Calu3 (cell line): ENCODE measurements around the gene ULK3. TPM values are rescaled to one million over a fixed set of nuclear protein-coding genes. Genes with fewer than 3 reads are reported as not detected.

ENCODE experiments used
- BruUV-seq: library from RNA; stranded (reverse); fragments of 400-500 nt; replicated peaks from 2 replicates; lab custom pipeline; 2021; lab: Mats Ljungman, UMichigan
- CTCF ChIA-PET: fragments of 300-600 bp; sonication (Branson Sonifier 250); formaldehyde crosslinking; loops from one replicate; lab custom pipeline; 2022; ENCODE audit warnings: antibody characterized with exemption; lab: Charles Lee
- DNase-seq: peaks from one replicate; pipeline ENCODE4 v3.0.0; 2022
- H3K27ac Mint-ChIP-seq: one replicate; pipeline ENCODE4 v1.8.0; 2022; ENCODE audit warnings: mixed read lengths; ENCODE audit not compliant: unreplicated experiment
- H3K27me3 Mint-ChIP-seq: one replicate; pipeline ENCODE4 v1.8.0; 2022; ENCODE audit warnings: mixed read lengths; ENCODE audit not compliant: unreplicated experiment
- H3K36me3 Mint-ChIP-seq: one replicate; pipeline ENCODE4 v1.8.0; 2022; ENCODE audit warnings: mild to moderate bottlenecking, moderate library complexity, mixed read lengths; ENCODE audit not compliant: insufficient read depth, unreplicated experiment
- H3K4me1 Mint-ChIP-seq: one replicate; pipeline ENCODE4 v1.8.0; 2022; ENCODE audit warnings: mild to moderate bottlenecking, low read depth, mixed read lengths; ENCODE audit not compliant: unreplicated experiment
- H3K4me3 Mint-ChIP-seq: one replicate; pipeline ENCODE4 v1.8.0; 2022; ENCODE audit warnings: mild to moderate bottlenecking, low read depth, moderate library complexity, mixed read lengths; ENCODE audit not compliant: unreplicated experiment
- H3K9me3 Mint-ChIP-seq: one replicate; pipeline ENCODE4 v1.8.0; 2022; ENCODE audit warnings: low read depth, mixed read lengths; ENCODE audit not compliant: unreplicated experiment
- intact Hi-C: fragments of 100-400 bp; cut with micrococcal nuclease; formaldehyde crosslinking; loops from one replicate; pipeline ENCODE4 v1.10.0; 2022; ENCODE audit not compliant: unreplicated experiment
- total RNA-seq: library from RNA; stranded (reverse); gene quantifications from 2 replicates; pipeline ENCODE4 v1.2.3, GENCODE V29; 2022
- TF ChIP-seq, protein P1 (sequence below): fragments of 200-600 bp; IDR thresholded peaks from one replicate; pipeline ENCODE4 v1.8.0; 2022; ENCODE audit warnings: antibody characterized with exemption; ENCODE audit not compliant: unreplicated experiment

Gene ULK3
- total RNA-seq, 1 experiment from 2014 or later, result 33.8 TPM

DNA sequence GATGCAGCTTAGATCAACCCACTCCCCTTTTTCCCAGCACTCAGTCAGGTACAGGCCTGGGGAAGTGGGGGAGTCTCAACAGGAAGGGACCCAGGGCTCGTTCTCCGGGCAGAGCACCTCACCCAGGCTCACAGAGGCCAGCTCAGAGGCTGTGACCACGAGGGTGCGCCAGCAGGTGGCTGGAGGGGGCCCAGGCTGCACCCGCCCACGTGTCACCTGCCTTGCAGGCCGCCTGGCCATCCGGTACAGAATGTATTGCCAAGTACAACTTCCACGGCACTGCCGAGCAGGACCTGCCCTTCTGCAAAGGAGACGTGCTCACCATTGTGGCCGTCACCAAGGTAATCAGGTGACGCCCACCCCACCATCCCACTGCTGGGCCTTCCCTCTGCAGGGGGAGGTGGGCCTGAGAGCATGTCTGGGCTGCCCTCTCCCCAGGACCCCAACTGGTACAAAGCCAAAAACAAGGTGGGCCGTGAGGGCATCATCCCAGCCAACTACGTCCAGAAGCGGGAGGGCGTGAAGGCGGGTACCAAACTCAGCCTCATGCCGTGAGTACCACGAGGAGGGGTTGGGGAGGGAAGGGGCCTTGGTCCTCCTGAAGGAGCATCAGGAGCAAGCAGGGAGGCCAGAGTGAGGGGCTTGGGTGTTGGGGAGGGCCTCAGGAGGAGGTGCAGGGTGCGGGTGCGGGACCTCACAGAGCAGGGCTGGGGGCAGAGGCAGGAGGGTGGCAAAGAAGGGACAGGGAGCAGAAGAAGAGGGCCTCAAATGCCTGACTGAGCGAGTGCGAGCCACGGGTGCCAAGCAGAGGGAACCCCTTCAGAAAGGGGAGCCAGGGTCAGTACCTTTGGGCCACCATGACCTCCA is 44.3 kb downstream of the ULK3 start:
- Mint-ChIP-seq H3K4me3 (no peak overlapping the region), H3K36me3 (peaks cover 31% of the 10 kb centered on the region), H3K4me1 (no peaks in the 10 kb centered on the region), H3K27me3 (no peaks in the 10 kb centered on the region), H3K9me3 (no peaks in the 10 kb centered on the region), H3K27ac (no peak overlapping the region)
- intact Hi-C loops, result no loop called here
- no peak for DNase-seq
- TF ChIP-seq, protein P1, sequence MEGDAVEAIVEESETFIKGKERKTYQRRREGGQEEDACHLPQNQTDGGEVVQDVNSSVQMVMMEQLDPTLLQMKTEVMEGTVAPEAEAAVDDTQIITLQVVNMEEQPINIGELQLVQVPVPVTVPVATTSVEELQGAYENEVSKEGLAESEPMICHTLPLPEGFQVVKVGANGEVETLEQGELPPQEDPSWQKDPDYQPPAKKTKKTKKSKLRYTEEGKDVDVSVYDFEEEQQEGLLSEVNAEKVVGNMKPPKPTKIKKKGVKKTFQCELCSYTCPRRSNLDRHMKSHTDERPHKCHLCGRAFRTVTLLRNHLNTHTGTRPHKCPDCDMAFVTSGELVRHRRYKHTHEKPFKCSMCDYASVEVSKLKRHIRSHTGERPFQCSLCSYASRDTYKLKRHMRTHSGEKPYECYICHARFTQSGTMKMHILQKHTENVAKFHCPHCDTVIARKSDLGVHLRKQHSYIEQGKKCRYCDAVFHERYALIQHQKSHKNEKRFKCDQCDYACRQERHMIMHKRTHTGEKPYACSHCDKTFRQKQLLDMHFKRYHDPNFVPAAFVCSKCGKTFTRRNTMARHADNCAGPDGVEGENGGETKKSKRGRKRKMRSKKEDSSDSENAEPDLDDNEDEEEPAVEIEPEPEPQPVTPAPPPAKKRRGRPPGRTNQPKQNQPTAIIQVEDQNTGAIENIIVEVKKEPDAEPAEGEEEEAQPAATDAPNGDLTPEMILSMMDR, result no peak
- BruUV-seq, result no TSS peak
- CTCF ChIA-PET, result interaction anchor here (0.6 to 2.2 kb wide), 3 partner anchors 11 to 124 kb away, joined by 3 to 7 read pairs (median 5); no protein-coding TSS in a partner anchor

DNA sequence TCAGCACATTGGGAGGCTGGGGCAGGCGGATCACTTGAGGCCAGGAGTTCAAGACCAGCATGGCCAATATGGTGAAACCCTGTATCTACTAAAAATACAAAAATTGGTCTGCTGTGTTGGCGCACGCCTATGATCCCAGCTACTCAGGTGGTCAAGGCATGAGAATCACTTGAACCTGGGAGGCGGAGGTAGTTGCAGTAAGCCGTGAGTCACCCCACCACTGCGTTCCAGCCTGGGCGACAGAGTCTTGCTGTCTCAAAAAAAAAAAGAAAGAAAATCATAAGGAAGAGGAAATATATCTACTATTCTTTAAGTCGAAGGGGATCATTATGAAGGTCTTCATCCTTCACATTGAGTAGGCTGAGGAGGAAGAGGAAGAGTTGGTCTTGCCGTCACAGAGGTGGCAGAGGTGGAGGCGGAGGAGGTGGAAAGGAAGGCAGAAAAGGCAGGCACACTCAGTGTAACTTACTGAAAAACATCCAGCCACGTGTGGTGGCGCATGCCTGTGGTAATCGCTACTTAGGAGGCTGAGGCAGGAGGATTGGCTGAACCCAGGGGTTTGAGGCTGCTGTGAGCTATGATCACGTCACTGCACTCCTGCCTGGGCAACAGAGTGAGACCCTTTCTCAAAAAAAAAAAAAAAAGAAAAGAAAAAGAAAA is 46.9 kb downstream of the ULK3 start:
- H3K27ac Mint-ChIP-seq, result no peak overlapping the region
- no peak overlapping the region for H3K4me3 Mint-ChIP-seq
- peaks cover under 1% of the 10 kb centered on the region for H3K4me1 Mint-ChIP-seq
- CTCF ChIA-PET, result interaction anchor here (2.2 kb wide), 1 partner anchor 8 kb away, joined by 7 read pairs; no protein-coding TSS in a partner anchor
- BruUV-seq, result no TSS peak
- no peaks in the 10 kb centered on the region for H3K27me3 Mint-ChIP-seq
- H3K36me3 Mint-ChIP-seq, result peaks cover 12% of the 10 kb centered on the region
- TF ChIP-seq, protein P1, result no peak
- H3K9me3 Mint-ChIP-seq, result no peaks in the 10 kb centered on the region
- intact Hi-C loops, result no loop called here
- no peak for DNase-seq

GRCh38 chr15:74794970-74795349 is 48.0 kb downstream of the ULK3 start:
- BruUV-seq, result no TSS peak
- no peak overlapping the region for H3K27ac Mint-ChIP-seq
- H3K9me3 Mint-ChIP-seq, result no peaks in the 10 kb centered on the region
- no peak for DNase-seq
- no peaks in the 10 kb centered on the region for H3K27me3 Mint-ChIP-seq
- H3K36me3 Mint-ChIP-seq, result peaks cover 10% of the 10 kb centered on the region
- no peak overlapping the region for H3K4me3 Mint-ChIP-seq
- peaks cover 9% of the 10 kb centered on the region for H3K4me1 Mint-ChIP-seq
- intact Hi-C loops, result no loop called here
- CTCF ChIA-PET, result no interaction called here
- TF ChIP-seq, protein P1, result no peak

- Mint-ChIP-seq H3K4me1 (peaks cover 15% of the 10 kb centered on the region), H3K4me3 (no peak overlapping the region), H3K27me3 (no peaks in the 10 kb centered on the region), H3K36me3 (peaks cover 10% of the 10 kb centered on the region), H3K9me3 (no peaks in the 10 kb centered on the region), H3K27ac (no peak overlapping the region)
- CTCF ChIA-PET, result interaction anchor here (0.6 kb wide), 1 partner anchor 258 kb away, joined by 3 read pairs; no protein-coding TSS in a partner anchor
- intact Hi-C loops, result no loop called here
- TF ChIP-seq, protein P1, result no peak
- BruUV-seq, result no TSS peak
- no peak for DNase-seq
These were observed 48.5 kb downstream of the ULK3 start for GRCh38 chr15:74794248-74794969.
